HEK293T (cell line): ENCODE results near the gene SEMA4C.

ENCODE experiments used
- ARNT ChIP-seq: fragments of 450-650 bp; IDR thresholded peaks from 2 replicates; pipeline ENCODE4 v1.6.1; 2017; ENCODE audit warnings: mild to moderate bottlenecking
- BHLHE40 ChIP-seq: fragments of 450-650 bp; IDR thresholded peaks from 2 replicates; pipeline ENCODE4 v1.6.1; 2016; ENCODE audit warnings: mild to moderate bottlenecking, moderate library complexity, borderline replicate concordance
- ELF4 ChIP-seq: fragments of 450-650 bp; IDR thresholded peaks from 2 replicates; pipeline ENCODE4 v1.6.1; 2017; ENCODE audit warnings: antibody characterized with exemption
- FOXA1 ChIP-seq: fragments of 450-650 bp; IDR thresholded peaks from 2 replicates; pipeline ENCODE4 v1.6.1; 2016; ENCODE audit warnings: mild to moderate bottlenecking
- FOXK2 ChIP-seq: fragments of 450-650 bp; IDR thresholded peaks from 2 replicates; pipeline ENCODE4 v1.6.1; 2016; ENCODE audit warnings: mild to moderate bottlenecking
- L3MBTL2 ChIP-seq: fragments of 450-650 bp; conservative IDR thresholded peaks from 2 replicates; pipeline ENCODE4 v1.6.1; 2016; ENCODE audit warnings: mild to moderate bottlenecking
- NFRKB ChIP-seq: fragments of 450-650 bp; IDR thresholded peaks from 2 replicates; pipeline ENCODE4 v1.6.1; 2016; ENCODE audit warnings: mild to moderate bottlenecking, moderate library complexity
- PKNOX1 ChIP-seq: fragments of 450-650 bp; IDR thresholded peaks from 2 replicates; pipeline ENCODE4 v1.6.1; 2016
- SP1 ChIP-seq: fragments of 450-650 bp; IDR thresholded peaks from 2 replicates; pipeline ENCODE4 v1.6.1; 2017
- SUZ12 ChIP-seq: fragments of 450-650 bp; IDR thresholded peaks from 2 replicates; pipeline ENCODE4 v1.6.1; 2016; ENCODE audit warnings: mild to moderate bottlenecking
- TARDBP ChIP-seq: fragments of 450-650 bp; IDR thresholded peaks from 2 replicates; pipeline ENCODE4 v1.6.1; 2016
- ZNF384 ChIP-seq: fragments of 450-650 bp; IDR thresholded peaks from 2 replicates; pipeline ENCODE4 v1.6.1; 2016

- TF ChIP-seq SP1, result no peak
- no peak for TF ChIP-seq FOXA1
- no peak for TF ChIP-seq TARDBP
- no peak for TF ChIP-seq BHLHE40
- no peak for TF ChIP-seq ARNT
- TF ChIP-seq ZNF384, result no peak
- TF ChIP-seq FOXK2, result no peak
- no peak for TF ChIP-seq L3MBTL2
- no peak for TF ChIP-seq NFRKB
- TF ChIP-seq ELF4, result no peak
- no peak for TF ChIP-seq PKNOX1
- no peak for TF ChIP-seq SUZ12
Observed at GRCh38 chr2:96809951-96810782, 59.7 kb downstream of the SEMA4C start.
